ENCODE measurements around the gene CAMK1D.

DNA sequence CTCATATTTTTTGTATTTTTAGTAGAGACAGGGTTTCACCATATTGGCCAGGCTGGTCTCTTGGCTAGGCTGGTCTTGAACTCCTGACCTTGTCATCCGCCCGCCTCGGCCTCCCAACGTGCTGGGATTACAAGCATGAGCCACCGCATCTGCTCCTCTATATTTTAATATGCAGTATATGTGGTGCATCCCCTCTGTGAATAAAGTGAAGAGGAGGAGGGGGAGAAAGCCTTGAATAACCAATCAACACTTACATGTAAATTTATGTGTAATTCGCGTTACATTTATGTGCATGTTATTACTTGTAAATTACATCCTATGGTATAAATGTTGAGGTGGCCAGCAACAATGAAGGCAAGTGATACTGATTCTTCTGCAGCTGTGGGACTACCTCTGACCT, 342.2 kb downstream of the CAMK1D start:
- TF ChIP-seq, protein P1, sequence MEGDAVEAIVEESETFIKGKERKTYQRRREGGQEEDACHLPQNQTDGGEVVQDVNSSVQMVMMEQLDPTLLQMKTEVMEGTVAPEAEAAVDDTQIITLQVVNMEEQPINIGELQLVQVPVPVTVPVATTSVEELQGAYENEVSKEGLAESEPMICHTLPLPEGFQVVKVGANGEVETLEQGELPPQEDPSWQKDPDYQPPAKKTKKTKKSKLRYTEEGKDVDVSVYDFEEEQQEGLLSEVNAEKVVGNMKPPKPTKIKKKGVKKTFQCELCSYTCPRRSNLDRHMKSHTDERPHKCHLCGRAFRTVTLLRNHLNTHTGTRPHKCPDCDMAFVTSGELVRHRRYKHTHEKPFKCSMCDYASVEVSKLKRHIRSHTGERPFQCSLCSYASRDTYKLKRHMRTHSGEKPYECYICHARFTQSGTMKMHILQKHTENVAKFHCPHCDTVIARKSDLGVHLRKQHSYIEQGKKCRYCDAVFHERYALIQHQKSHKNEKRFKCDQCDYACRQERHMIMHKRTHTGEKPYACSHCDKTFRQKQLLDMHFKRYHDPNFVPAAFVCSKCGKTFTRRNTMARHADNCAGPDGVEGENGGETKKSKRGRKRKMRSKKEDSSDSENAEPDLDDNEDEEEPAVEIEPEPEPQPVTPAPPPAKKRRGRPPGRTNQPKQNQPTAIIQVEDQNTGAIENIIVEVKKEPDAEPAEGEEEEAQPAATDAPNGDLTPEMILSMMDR (IDR thresholded peaks at IDR 0.05; ENCODE audit: low read length) = no peak
- no peak for TF ChIP-seq EZH2 (IDR thresholded peaks at IDR 0.05; ENCODE audit: borderline replicate concordance, low read length)
